GM18517 (cell line): Measurements from ENCODE around the gene TIMM8B.
"Not testable (repeated sequence)": the region's sequence is repeated elsewhere in the genome, so short reads cannot be mapped to it uniquely, and the experiment has no call there.

ENCODE experiments used
- ATAC-seq: cut with Tn5 transposase; IDR thresholded peaks from one replicate; pipeline ENCODE4 v1.9.1; 2021; ENCODE audit warnings: mild to moderate bottlenecking, moderate library complexity; ENCODE audit not compliant: unreplicated experiment

TIMM8B gene

DNA sequence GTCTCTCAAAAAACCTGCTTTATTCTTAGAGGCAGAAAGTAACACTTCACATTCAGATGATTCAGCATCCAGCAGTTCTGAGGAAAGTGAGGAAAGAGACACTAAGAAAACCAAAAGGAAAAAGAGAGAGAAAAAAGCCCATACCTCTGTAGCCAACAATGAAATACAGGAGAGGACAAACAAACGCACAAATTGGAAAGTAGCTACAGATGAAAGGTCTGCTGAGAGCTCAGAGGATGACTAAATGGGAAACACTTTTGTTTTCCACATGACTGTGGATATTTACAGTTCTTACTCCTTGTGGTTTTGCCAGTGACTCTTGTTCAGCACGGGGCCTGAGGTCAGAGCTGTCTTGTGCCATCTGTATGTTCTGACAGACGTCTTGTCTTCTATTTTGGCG is 3.8 kb downstream of the TIMM8B start:
- no peak for ATAC-seq

DNA sequence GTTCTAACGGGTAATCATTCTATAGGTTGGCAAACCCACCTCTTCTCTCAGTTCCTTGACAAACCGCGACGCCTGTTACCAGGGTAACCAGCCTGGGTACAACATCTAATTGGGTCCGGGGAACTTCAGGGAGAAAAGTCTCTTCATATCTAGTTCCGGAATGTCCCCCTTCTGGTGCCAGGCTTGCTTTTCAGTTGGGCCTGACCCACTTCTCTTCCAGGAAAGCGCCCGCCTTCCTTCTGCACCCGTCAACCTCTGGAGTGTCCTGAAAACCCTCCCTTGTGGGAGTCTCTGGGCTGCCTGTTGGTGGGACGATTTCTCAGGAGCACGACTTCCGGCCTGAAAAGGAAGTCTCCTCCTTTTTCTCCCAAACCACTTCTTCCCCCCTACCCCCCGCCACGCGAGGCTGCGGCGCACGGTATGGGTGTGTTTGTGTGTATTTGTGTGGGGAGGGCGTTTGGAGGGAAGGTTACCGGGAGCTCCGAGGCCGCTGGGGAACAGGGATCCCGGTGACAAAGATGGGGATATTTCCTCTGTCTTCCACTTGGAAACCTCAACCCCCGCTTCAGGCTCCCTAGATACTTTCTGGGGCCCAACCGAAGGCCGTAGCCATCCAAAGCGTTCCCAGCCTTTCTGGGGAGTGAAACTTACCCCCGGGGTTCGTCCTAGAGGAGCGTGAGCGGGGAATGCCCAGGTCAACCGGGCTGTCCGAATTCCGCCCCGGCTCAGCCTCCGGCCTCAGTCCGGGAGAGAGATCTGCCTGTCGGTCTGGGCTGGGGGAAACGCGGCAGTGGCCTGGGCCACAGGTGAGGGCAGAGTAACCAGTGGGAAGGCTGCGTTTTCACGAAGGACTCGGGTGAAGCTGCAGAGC is 12.4 kb downstream of the TIMM8B start, which contains the start of the genes NKAPD1 and PIH1D2:
TSS of gene NKAPD1 (plus strand) at position 359 of the 871 bp plus-strand sequence. CDS start 1,276 bp downstream, outside the sequence.
TSS of gene PIH1D2 (minus strand) at position 77 of the 871 bp plus-strand sequence. CDS start 843 bp downstream, outside the sequence.
- ATAC-seq: peak; percentile 86

DNA sequence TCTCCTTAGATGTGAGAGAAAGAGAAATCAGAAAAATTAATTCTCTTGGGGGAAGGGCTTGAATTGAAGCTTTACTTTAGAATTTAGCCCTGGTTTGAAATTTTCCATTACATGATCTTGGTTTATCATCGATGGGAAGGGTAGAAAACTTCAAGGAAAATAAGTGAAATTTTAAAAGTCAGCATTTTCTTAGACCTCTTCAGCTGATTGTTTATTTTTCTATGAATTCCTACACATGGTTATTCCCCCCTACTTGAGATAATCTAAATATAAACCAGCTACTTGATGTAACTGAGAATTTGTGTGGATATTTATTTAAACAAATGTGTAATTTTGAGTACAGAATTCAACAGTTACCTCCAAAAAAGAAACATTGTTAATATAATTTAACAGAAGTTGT is 23.6 kb downstream of the TIMM8B start:
- ATAC-seq: no peak

DNA sequence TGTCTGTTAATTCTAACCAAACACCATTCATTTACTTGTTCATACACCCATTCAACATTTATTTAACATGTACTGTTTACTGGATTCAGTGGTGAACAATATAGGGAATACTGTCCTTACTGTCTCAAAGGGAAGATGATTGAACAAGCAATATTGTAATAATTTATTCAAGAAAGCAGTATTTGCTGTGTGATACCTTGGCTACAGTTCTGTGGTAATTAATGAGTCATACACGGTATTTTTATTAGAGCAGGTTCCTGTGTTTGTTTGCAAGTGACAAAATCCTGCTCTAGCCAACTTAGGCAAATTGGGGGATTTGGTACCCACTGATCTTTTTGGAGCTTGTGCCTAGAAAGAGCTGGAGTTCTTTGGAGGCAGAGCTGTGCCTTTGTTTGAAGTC is 28.5 kb downstream of the TIMM8B start:
- no peak for ATAC-seq

DNA sequence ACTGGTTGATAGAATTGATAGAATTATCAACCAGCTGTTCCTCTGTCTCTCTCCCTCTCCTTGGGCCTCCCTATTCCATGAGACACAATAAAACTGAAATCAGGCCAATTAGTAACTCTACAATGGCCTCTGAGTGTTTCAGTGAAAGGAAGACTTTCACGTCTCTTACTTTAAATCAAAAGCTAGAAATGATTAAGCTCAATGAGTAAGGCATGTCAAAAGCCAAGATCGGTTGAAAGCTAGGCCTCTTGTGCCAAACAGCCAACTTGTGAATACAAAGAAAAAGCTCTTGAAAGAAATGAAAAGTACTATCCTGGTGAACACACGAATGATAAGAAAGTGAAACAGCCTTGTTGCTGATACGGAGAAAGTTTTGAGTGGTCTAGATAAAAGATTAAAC is 29.4 kb downstream of the TIMM8B start:
- ATAC-seq: no peak

DNA sequence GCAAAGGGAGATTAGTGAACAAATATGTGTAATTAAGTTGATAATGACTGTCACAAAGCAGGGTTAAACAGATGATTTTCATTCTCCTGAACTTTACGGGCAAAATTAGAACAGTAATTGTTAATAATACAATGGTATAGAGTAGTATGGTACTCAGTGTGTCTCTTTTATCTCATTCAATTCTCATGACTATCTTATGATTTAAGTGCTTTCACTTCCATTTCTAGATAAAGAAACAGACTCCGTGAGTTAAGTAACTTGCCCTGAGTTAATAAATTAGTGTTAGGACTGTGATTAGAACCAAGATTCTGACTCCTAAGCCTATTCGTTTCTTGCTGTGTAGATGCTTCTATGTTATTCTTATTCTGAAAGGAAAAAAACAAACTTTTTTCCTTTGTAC is 34.8 kb downstream of the TIMM8B start:
- ATAC-seq: no peak

DNA sequence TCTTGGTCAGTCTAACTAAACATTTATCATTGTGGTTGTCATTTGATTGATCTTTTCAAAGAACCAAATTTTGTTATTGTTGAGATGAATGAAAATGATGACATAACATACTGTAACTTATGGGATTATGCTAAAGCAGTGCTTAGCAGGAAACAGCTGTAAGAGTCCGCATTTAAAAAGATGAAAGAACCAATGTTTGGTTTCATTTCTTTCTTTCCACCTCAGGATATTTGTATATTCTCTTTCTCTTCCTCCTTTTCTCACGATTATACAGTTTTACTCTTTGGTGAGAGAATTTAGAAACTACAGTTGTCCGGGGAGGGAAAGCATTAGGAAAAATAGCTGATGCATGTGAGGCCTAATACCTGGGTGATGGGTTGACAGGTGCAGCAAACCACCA is 35.8 kb downstream of the TIMM8B start:
- peak; percentile 81 for ATAC-seq

DNA sequence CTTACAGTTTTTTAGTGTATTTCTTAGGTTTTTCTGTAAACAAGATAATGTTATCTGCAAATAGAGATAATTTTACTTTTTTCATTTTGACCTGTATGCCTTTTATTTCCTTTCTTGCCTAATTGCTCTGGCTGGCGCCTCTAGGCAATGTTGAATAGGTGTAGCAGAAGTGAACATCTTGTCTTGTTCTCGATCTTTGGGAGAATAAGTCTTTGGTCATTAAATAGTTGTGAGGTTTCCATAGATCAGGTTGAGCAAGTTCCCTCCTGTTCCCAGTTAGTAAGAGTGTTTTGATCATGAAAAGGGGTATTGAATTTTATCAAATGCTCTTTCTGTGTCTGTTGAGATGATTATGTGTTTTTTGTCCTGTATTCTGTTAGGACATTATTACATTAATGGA is 36.8 kb downstream of the TIMM8B start:
- ATAC-seq: no peak

DNA sequence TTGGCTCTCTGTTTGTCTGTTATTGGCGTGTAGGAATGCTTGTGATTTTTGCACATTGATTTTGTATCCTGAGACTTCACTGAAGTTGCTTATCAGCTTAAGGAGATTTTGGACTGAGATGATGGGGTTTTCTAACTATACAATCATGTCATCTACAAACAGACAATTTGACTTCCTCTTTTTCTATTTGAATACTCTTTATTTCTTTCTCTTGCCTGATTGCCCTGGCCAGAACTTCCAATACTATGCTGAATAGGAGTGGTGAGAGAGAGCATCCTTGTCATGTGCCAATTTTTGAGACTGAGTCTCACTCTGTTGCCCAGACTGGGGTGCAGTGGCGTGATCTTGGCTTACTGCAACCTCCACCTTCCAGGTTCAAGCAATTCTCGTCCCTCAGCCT is 38.3 kb downstream of the TIMM8B start:
- not testable (repeated sequence) for ATAC-seq

DNA sequence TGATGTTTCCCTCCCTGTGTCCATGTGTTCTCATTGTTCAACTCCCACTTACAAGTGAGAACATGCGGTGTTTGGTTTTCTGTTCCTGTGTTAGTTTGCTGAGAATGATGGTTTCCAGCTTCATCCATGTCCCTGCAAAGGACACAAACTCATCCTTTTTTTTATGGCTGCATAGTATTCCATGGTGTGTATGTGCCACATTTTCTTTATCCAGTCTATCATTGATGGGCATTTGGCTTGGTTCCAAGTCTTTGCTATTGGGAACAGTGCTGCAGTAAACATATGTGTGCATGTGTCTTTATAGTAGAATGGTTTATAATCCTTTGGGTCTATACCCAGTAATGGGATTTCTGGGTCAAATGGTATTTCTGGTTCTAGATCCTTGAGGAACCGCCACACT is 39.9 kb downstream of the TIMM8B start:
- not testable (repeated sequence) for ATAC-seq

DNA sequence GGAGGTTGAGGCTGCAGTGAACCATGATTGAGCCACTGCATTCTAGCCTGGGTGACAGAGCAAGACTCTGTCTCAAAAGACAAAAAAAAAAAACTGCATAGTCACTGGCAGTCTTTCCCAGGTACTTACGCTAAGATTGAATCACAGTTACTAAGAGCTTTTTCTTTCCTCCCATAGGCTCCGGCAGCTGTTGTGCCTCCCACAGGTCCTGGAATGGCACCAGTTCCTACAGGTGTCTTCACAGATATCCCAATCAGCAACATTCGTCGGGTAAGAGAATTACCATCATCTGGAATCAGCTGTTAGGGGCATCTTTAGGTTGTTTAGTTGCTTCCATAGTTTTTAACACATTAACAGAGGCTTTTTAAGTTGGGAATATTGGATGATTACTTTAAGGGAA is 41.6 kb downstream of the TIMM8B start:
- ATAC-seq: no peak

DNA sequence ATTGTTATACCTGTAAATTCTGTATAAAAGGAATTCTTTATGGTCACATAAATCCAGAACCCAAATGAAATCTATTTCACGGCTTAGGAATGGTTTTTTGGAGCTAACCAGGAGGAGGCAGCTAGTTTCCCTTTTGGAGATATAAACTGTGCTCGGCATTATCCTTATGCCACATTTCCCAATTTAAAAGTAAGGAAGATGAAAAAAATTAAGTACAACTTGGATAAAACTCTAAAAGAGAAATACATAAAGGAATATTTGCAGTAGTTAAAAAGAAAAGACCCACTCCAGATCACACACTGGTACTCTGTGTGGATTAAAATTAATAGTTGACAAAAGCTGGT is 43.6 kb downstream of the TIMM8B start:
- no peak for ATAC-seq

DNA sequence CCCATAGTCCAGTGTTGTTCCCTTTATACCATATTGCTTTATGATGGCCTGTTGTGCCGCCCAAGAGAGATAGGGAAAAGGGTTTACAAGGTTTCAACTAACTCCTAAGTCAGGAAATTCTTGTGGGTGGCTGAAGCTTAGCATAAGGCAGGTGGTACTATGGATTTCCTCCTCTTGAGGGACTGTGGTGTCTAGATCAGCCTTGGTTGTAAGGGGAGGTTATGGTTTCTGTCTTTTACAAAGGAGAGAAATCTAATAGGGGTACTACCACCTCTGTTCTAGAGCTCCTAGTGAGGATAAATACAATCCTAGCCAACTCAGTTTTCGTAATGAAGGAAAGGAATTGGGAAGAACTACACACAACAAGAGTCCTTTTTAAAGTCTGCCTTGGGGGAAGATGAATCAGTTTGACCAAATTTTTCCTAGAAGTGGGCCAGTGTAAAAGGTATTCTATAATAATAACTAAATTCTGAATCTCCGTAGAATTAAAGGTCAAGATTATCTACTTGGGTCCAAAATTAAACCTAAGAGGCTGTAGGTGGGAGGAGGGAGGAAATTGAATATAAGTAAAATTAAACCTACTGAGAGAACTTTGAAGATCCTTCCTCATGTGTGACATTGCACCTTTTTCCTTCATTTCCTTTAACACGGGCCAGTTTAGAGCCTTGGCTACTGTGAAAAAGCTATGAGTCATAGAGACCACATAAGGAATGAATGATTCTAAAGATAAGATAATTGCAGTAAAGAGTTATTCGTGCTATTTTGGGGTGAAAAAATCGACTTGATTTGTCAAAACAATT is 44.2 kb downstream of the TIMM8B start:
- ATAC-seq: no peak

DNA sequence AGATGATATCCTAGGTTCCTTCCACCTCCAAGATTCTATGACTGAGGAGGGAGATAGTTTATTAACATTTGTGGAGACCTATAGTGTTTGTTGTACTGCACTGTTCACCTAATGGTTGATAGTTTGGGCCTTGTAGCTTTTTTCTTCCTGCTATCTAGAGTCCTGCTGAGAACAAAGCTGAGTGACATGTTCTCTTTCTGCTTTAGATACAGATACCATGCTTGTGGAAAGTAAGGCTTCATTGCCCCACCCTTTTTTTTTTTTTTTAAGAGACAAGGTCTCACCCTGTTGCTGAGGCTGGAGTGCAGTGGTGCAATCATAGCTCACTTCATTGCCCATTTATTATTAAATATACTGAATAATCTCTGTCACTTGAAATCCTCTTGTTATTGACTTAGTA is 49.0 kb downstream of the TIMM8B start:
- ATAC-seq: no peak
